Measurements from ENCODE around the gene LYG1. TPM values are rescaled to one million over a fixed set of nuclear protein-coding genes. Genes with fewer than 3 reads are reported as not detected.

The LYG1 gene
- polyA plus RNA-seq, 1 donor = 2.8 TPM

DNA sequence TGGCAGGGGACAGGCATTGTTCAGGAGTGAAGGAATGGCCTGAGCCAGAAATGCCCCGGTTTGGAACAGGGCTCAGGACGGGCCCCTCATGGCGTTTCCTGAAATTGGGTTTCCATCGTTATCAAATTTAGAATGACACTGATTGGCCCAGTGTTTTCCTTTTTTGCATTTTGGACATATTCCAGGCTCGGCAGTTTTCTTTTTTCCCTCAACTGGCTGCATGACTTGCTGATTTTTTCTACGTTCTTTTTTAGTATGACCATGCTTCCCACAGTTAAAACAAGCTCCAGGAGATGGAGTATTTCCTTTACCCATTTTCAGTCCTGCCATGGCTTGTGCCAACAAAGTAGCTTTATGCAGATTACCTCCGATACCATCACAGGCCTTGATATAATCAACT is 25.1 kb downstream of the LYG1 start:
- DNase-seq (ENCODE audit: low read depth) = no peak

DNA sequence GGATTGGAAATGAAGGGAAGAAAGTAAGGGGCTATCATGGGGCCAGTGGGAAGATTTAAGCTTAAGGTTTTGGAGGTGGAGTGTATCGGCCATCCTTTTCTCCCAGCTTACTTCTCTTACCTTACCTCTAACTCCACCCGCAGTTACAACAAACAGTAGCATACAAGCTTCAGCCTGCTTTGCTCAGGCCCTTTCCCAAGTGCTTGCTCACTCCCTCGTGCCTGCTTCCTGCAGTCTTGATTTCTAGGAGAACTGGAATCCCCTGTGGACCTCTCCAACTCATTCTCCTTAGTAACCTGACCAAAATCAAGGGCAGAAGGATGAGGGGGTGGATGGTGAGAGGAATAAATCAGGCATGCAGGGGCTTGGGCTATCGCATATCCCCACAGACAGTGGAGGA is 39.8 kb downstream of the LYG1 start:
- DNase-seq (ENCODE audit: low read depth) = no peak

DNA sequence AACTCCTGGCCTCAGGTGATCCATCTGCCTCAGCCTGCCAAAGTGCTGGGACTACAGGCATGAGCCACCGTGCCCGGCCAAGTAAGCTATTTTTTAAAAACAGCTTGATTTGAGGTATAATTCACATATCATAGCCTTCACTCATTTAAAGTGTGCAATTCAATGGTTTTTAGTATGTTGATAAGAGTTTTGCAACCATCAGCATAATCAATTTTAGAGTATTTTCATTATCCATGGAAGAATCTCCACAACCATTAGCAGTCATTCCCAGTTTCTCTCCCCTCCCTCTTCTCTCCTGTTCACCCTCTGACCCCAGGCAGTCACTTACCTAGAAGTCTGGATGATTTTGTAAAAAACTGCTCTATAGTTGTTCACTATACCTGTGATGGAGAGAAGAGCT is 40.8 kb downstream of the LYG1 start:
- DNase-seq (ENCODE audit: low read depth) = no peak

DNA sequence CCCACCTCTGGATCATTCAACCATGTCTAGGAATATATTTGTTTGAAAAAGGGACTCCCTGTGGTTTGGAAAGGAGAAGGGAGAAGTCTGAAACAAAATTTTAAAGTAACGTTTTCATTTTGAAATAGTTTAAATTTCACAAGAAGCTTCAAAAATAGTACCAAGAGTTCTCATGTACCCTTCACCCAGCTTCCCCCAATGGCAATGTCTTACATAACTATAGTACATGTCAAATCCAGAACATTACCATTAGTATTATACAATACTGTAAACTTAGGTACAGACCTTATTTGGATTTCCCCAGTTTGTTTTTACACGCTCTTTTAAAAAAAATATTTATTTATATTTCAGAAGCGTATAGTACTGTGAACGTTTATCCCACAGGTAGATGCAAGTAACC is 41.5 kb downstream of the LYG1 start:
- no peak for DNase-seq (ENCODE audit: low read depth)

DNA sequence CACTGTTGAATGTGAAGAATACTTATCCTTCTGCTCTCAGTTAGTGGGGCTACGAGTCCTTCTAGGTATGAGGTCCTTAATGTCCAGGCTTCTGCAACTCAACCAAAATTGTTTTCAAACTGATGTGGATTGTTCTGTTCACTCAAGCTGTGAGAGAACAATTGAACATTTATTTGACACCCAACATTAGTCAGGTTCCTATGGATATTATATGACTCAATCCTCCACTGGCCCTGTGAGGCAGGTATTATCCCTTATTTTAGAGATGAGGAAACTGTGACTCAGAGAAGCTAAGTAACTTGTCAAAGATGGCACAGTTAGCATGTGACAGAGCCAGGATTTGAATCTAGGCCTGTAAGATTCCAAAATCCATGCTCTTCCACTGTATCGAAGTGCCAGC is 44.3 kb downstream of the LYG1 start:
- no peak for DNase-seq (ENCODE audit: low read depth)

DNA sequence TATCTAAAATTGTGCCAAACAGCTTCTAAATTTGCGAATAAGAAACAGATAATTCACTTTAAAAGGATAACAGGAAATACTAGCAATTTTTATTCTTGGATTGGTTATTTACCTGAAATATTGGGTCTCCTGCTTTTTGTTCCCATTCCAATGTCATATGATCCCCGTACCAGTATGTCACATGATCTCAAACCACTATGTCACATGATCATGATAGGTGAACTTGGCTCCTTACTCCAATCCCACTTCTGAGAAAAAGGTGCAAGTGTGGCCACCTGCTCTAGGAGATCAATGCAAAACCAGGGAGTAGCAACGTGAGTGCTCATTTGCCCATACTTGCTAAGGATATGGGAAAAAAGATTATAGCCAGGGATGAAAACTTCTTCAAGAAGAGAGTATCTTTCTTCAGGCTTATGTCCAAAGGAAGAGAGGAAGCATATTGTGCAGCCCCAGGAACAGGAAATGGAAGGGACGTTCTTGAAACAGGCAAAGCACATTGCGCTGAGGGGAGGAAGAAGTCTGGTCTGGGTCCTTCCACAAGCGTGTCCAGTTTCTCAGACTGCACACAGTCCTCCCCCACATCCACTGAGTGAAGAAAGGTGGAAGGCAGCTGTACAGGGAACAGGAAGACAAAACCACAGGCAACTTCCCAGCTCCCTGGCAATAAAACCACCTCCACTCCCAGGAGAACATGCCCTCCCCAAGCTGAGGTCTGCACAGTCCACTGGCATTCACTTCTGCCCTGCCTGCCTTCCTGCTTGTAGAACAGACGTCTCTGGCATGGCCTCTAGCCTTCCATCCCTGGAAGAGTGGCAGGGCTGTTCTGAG is 45.3 kb downstream of the LYG1 start, which contains the start of gene LYG2:
Gene LYG2, minus strand, starts transcription at position 176 of the 828 bp plus-strand sequence. CDS start 1,406 bp downstream, outside the sequence.
- no peak for DNase-seq (ENCODE audit: low read depth)

DNA sequence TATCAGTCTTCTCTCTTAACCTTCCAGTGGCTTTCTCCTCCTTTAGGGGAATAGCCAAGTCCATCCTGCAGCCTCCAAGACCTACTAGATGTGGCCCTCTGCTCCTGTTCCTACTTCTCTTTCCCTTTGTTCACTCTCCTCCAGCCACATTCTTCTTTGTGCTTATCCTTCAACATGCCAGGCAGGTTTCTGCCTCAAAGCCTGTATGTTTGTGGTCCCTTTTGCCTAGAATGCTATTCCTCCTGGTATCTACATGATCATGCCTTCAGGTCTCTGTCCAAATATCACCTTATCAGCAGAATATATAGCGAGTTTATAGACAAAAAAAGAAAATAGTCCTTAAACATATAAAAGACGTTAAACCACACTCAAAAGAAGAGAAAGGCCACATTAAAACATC is 51.0 kb downstream of the LYG1 start:
- no peak for DNase-seq (ENCODE audit: low read depth)

DNA sequence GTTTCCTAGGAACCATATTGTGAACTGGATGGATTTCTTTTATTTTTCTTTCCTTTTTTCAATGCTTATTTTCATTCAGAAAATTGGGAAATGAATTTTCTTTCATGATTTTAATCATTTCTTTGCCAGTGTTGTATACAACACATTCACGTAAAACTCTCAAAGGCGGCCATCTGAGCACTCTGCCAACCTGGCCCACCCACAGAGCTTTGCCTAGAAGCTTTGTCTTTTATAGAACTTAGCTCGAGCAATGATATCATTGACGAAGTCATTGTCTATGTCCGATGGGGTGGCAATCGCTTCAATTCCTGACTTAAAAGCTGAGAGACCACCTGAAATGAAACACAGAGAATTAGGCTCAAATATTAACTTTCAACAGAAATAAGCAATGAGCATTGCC is 58.8 kb downstream of the LYG1 start:
- no peak for DNase-seq (ENCODE audit: low read depth)

DNA sequence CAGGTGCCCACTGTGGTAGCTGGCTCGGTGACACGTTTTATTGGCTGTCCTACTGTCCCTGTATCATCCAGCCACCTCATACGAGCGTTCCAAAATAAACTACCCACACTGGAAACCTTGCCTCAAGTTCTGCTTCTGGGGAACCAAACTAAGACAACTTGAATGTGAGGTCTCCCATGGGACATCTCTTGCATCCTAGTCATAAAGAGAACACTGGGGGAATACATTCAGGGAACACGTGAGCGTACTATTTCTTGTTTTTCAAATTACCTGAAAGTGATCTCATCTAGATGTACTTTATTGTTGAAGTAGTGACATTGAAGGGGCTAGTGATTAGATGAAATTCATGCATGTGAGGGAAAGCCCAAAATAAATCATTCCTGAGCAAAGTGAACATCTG is 60.6 kb downstream of the LYG1 start:
- no peak for DNase-seq (ENCODE audit: low read depth)

DNA sequence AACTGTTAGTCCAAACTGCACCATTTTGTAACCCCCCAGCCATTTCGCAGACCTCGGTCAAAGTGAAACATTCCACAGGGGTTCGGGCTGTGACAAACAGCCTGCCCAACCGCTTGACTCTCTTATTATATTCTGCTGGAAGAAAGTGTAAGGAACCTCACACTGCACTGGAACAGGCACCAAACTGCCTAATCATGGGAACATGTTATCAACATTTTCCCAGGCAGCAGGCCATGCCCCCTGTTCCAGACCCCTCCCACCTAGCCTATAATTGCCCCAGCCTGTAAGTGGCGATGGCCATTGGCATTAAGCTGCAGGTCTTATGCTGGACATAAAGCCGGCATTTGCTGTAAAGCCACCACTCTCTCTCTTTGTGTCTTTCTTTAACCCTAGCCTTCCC is 62.4 kb downstream of the LYG1 start:
- DNase-seq (ENCODE audit: low read depth) = no peak

Other genes with a start within 250 kb of the LYG1 start
- 0.37 TPM for gene C2orf15, start 159.5 kb downstream of the LYG1 start, polyA plus RNA-seq (ENCODE audit: insufficient read length)
- 2.5 TPM for gene TSGA10, start 146.3 kb downstream of the LYG1 start, polyA plus RNA-seq (ENCODE audit: insufficient read length)
- 7.6 TPM for gene LIPT1, start 146.2 kb downstream of the LYG1 start, polyA plus RNA-seq (ENCODE audit: insufficient read length)
- gene MITD1, start 120.1 kb downstream of the LYG1 start, polyA plus RNA-seq (ENCODE audit: insufficient read length) = 23.4 TPM
- gene MRPL30, start 120.0 kb downstream of the LYG1 start, polyA plus RNA-seq (ENCODE audit: insufficient read length) = 40.3 TPM
- gene LYG2, start 45.5 kb downstream of the LYG1 start, polyA plus RNA-seq (ENCODE audit: insufficient read length) = 0.22 TPM
- 21.2 TPM for gene TXNDC9, start 35.1 kb upstream of the LYG1 start, polyA plus RNA-seq (ENCODE audit: insufficient read length)
- 53.9 TPM for gene EIF5B, start 36.2 kb upstream of the LYG1 start, polyA plus RNA-seq (ENCODE audit: insufficient read length)
- gene REV1, start 188.8 kb upstream of the LYG1 start, polyA plus RNA-seq (ENCODE audit: insufficient read length) = 34.1 TPM

All from forelimb muscle (tissue), 1 donor.